NCI-H510A (cell line): ENCODE measurements around the gene PCARE.
"Not testable (repeated sequence)": the region's sequence is repeated elsewhere in the genome, so short reads cannot be mapped to it uniquely, and the experiment has no call there.

ENCODE experiments used
- DNase-seq: peaks from one replicate; lab custom pipeline; 2025; lab: John Stamatoyannopoulos, UW

The PCARE gene

GRCh38 chr2:29096969-29097368 lies 22.6 kb upstream of the PCARE start:
- no peak for DNase-seq

GRCh38 chr2:29090311-29090710 lies 16.0 kb upstream of the PCARE start:
- not testable (repeated sequence) for DNase-seq

- no peak for DNase-seq
These were observed 10.2 kb upstream of the PCARE start for GRCh38 chr2:29084554-29084953.

GRCh38 chr2:29082804-29083495 lies 8.6 kb upstream of the PCARE start:
- no peak for DNase-seq

GRCh38 chr2:29080886-29081743 lies 6.8 kb upstream of the PCARE start:
- DNase-seq: no peak

GRCh38 chr2:29079887-29080286 lies 5.6 kb upstream of the PCARE start:
- DNase-seq: no peak

- no peak for DNase-seq
These were observed 1.8 kb upstream of the PCARE start for GRCh38 chr2:29075894-29076705.

- no peak for DNase-seq
These were observed 390 bp downstream of the PCARE start for GRCh38 chr2:29073933-29074332.

GRCh38 chr2:29072971-29073725 lies 1.2 kb downstream of the PCARE start:
- DNase-seq: no peak

- no peak for DNase-seq
These were observed 2.1 kb downstream of the PCARE start for GRCh38 chr2:29072251-29072650.

GRCh38 chr2:29071032-29071975 lies 3.0 kb downstream of the PCARE start:
- DNase-seq: no peak

GRCh38 chr2:29070526-29070925 lies 3.8 kb downstream of the PCARE start:
- no peak for DNase-seq

- no peak for DNase-seq
These were observed 5.8 kb downstream of the PCARE start for GRCh38 chr2:29068513-29068912.

- no peak for DNase-seq
These were observed 7.2 kb downstream of the PCARE start for GRCh38 chr2:29066997-29067605.

GRCh38 chr2:29066271-29066860 lies 8.0 kb downstream of the PCARE start:
- DNase-seq: no peak

GRCh38 chr2:29065068-29065811 lies 9.1 kb downstream of the PCARE start:
- no peak for DNase-seq

- DNase-seq: no peak
These were observed 9.6 kb downstream of the PCARE start for GRCh38 chr2:29064746-29065067.

GRCh38 chr2:29064346-29064715 lies 10.0 kb downstream of the PCARE start:
- no peak for DNase-seq

GRCh38 chr2:29063646-29064345 lies 10.5 kb downstream of the PCARE start:
- DNase-seq: no peak
